ENCODE results near the gene TNFRSF17. TPM values are rescaled to one million over a fixed set of nuclear protein-coding genes. Genes with fewer than 3 reads are reported as not detected.

Gene TNFRSF17
- total and polyA plus RNA-seq, 2 donors (not counting 3 experiments of a cell fraction or from before 2014, with no cell fraction given) = not detected

DNA sequence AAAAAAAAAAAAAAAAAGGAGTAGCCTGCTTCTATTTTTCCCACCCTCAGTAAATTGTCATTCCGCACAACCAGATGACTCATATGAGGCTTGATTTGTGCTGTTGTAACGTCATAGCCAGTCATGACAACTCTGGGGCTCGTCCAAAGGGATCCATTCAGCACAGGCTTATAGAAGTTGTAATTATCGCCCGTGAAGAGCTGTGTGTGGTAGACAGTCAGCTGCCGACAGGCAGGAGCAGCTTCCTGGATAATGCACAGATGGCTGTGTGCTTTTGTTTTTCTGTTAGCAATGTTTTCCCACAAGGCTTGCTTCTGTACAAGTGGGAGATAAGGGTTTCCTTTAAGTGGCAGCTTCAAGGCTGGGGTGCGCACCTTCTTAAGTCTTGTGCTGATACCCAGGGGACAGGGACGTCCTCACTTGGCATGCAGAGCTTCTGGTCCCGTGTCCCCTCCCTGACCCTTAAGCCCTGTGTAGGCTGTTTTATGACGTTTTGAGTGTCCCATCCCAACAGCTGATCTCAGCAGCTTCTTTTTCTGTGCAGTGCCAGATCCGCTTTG lies 37.5 kb downstream of the TNFRSF17 start:
- TF ChIP-seq FOS (IDR thresholded peaks at IDR 0.05; ENCODE audit: borderline replicate concordance, insufficient read depth, low read length) (no peak), MYC (IDR thresholded peaks at IDR 0.05; ENCODE audit: low read depth, low read length) (no peak), POLR2A (IDR thresholded peaks at IDR 0.05; ENCODE audit: low read depth, low read length) (no peak), POLR2AphosphoS5 (IDR thresholded peaks at IDR 0.05; ENCODE audit: insufficient read depth, low read depth, low read length) (no peak), JUN (IDR thresholded peaks at IDR 0.05; ENCODE audit: borderline replicate concordance, insufficient read depth, insufficient read length, low read depth) (no peak), GATA2 (IDR thresholded peaks at IDR 0.05; ENCODE audit: insufficient read depth, insufficient read length, low read depth, low read length) (no peak), EZH2 (IDR thresholded peaks at IDR 0.05; ENCODE audit: borderline replicate concordance, low read depth, low read length, severe bottlenecking) (no peak)
- TF ChIP-seq, protein P1, sequence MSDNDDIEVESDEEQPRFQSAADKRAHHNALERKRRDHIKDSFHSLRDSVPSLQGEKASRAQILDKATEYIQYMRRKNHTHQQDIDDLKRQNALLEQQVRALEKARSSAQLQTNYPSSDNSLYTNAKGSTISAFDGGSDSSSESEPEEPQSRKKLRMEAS (IDR thresholded peaks at IDR 0.05; ENCODE audit: insufficient read depth, insufficient read length) = no peak
- no peak overlapping the region for H3K4me3 ChIP-seq (replicated peaks in 1 of 3; ENCODE audit: insufficient read depth in 1 of 3, low read depth in 1 of 3, low read length in 3 of 3)
- H3K9me1 ChIP-seq (replicated peaks; ENCODE audit: control insufficient read depth, extremely low read depth, insufficient read depth, low read length) = no peaks in the 10 kb centered on the region
- POLR2A ChIA-PET = no interaction called here
- no peaks in the 10 kb centered on the region for H3K27me3 ChIP-seq (ENCODE audit: control insufficient read depth in 2 of 2, insufficient read depth in 2 of 2, low read length in 2 of 2)
- dilution Hi-C loops (cut with MboI; ENCODE audit: extremely low pct_ligation_motif_present, low sequenced_read_pairs) = no loop called here
- no peak overlapping the region for H2AFZ ChIP-seq (ENCODE audit: low read depth, low read length)
- H3K9me3 ChIP-seq (replicated peaks; ENCODE audit: control insufficient read depth, insufficient read depth, low read length) = no peaks in the 10 kb centered on the region
- H3K4me1 ChIP-seq (ENCODE audit: control insufficient read depth, extremely low read depth, insufficient read depth, low read length) = no peaks in the 10 kb centered on the region
- BruUV-seq (replicated peaks) = no TSS peak
- no peak overlapping the region for H3K27ac ChIP-seq (ENCODE audit: insufficient read depth, low read depth, low read length)
- H4K20me1 ChIP-seq (replicated peaks; ENCODE audit: control insufficient read depth, extremely low read depth, insufficient read depth, low read length) = no peaks in the 10 kb centered on the region
- no peak for DNase-seq (ENCODE audit: low read depth, low spot score)
- CTCF ChIA-PET = interaction anchor here (1.9 kb wide), 1 partner anchor 65 kb away, joined by 5 read pairs; no protein-coding TSS in a partner anchor
- FAIRE-seq = no peak
- no peaks in the 10 kb centered on the region for H3K36me3 ChIP-seq (ENCODE audit: control insufficient read depth in 2 of 2, extremely low read depth in 1 of 2, insufficient read depth in 2 of 2, low read length in 2 of 2)
- intact Hi-C loops (cut with micrococcal nuclease) = no loop called here
- no peak overlapping the region for H3K4me2 ChIP-seq (ENCODE audit: insufficient read depth, low read length)
- H3K9ac ChIP-seq (replicated peaks; ENCODE audit: extremely low read depth, insufficient read depth, low read length) = no peak overlapping the region
- H3K79me2 ChIP-seq (ENCODE audit: control insufficient read depth, insufficient read depth, low read length) = no peaks in the 10 kb centered on the region

DNA sequence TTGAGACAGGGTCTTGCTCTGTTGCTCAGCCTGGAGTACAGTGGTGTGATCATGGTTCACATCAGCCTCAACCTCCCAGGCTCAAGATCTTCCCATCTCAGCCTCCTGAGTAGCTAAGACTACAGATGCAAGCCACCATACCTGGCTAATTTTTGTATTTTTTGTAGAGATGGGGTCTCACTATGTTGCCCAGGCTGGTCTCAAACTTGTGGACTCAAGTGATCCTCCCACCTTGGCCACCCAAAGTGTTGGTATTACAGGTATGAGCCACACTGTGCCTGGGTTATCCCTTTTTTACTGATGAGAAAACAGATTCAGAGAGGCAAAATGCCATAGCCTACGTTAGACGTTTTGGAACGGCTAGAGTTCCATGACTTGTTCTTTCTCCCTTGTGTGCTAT lies 41.6 kb downstream of the TNFRSF17 start:
- Histone ChIP-seq H3K9me1 (replicated peaks; ENCODE audit: control insufficient read depth, extremely low read depth, insufficient read depth, low read length) (no peaks in the 10 kb centered on the region), H3K4me2 (ENCODE audit: insufficient read depth, low read length) (no peak overlapping the region), H3K4me3 (replicated peaks in 1 of 3; ENCODE audit: insufficient read depth in 1 of 3, low read depth in 1 of 3, low read length in 3 of 3) (no peak overlapping the region), H3K36me3 (ENCODE audit: control insufficient read depth in 2 of 2, extremely low read depth in 1 of 2, insufficient read depth in 2 of 2, low read length in 2 of 2) (no peaks in the 10 kb centered on the region), H3K27ac (ENCODE audit: insufficient read depth, low read depth, low read length) (no peak overlapping the region), H3K4me1 (ENCODE audit: control insufficient read depth, extremely low read depth, insufficient read depth, low read length) (no peaks in the 10 kb centered on the region), H3K79me2 (ENCODE audit: control insufficient read depth, insufficient read depth, low read length) (no peaks in the 10 kb centered on the region), H3K9me3 (replicated peaks; ENCODE audit: control insufficient read depth, insufficient read depth, low read length) (no peaks in the 10 kb centered on the region), H3K27me3 (ENCODE audit: control insufficient read depth in 2 of 2, insufficient read depth in 2 of 2, low read length in 2 of 2) (no peaks in the 10 kb centered on the region), H3K9ac (replicated peaks; ENCODE audit: extremely low read depth, insufficient read depth, low read length) (no peak overlapping the region), H2AFZ (ENCODE audit: low read depth, low read length) (no peak overlapping the region), H4K20me1 (replicated peaks; ENCODE audit: control insufficient read depth, extremely low read depth, insufficient read depth, low read length) (no peaks in the 10 kb centered on the region)
- intact Hi-C loops (cut with micrococcal nuclease) (no loop called here), dilution Hi-C loops (cut with MboI; ENCODE audit: extremely low pct_ligation_motif_present, low sequenced_read_pairs) (no loop called here)
- DNase-seq (ENCODE audit: low read depth, low spot score) = no peak
- FAIRE-seq = no peak
- TF ChIP-seq JUN (IDR thresholded peaks at IDR 0.05; ENCODE audit: borderline replicate concordance, insufficient read depth, insufficient read length, low read depth) (no peak), POLR2AphosphoS5 (IDR thresholded peaks at IDR 0.05; ENCODE audit: insufficient read depth, low read depth, low read length) (no peak)
- TF ChIP-seq, protein P2, sequence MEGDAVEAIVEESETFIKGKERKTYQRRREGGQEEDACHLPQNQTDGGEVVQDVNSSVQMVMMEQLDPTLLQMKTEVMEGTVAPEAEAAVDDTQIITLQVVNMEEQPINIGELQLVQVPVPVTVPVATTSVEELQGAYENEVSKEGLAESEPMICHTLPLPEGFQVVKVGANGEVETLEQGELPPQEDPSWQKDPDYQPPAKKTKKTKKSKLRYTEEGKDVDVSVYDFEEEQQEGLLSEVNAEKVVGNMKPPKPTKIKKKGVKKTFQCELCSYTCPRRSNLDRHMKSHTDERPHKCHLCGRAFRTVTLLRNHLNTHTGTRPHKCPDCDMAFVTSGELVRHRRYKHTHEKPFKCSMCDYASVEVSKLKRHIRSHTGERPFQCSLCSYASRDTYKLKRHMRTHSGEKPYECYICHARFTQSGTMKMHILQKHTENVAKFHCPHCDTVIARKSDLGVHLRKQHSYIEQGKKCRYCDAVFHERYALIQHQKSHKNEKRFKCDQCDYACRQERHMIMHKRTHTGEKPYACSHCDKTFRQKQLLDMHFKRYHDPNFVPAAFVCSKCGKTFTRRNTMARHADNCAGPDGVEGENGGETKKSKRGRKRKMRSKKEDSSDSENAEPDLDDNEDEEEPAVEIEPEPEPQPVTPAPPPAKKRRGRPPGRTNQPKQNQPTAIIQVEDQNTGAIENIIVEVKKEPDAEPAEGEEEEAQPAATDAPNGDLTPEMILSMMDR (IDR thresholded peaks at IDR 0.05; ENCODE audit: extremely low read depth in 1 of 2, insufficient read depth in 1 of 2, low read depth in 1 of 2, low read length in 2 of 2) = no peak
- no TSS peak for BruUV-seq (replicated peaks)
- ChIA-PET POLR2A (no interaction called here), CTCF (interaction anchor here (0.8 kb wide), 1 partner anchor 61 kb away, joined by 3 read pairs; no protein-coding TSS in a partner anchor)
